Measurements from ENCODE around the gene HBP1. TPM values are rescaled to one million over a fixed set of nuclear protein-coding genes. Genes with fewer than 3 reads are reported as not detected.

HBP1 gene
- total RNA-seq, 4 donors from 2014 or later: 70.6 to 172 (median 143) TPM

DNA sequence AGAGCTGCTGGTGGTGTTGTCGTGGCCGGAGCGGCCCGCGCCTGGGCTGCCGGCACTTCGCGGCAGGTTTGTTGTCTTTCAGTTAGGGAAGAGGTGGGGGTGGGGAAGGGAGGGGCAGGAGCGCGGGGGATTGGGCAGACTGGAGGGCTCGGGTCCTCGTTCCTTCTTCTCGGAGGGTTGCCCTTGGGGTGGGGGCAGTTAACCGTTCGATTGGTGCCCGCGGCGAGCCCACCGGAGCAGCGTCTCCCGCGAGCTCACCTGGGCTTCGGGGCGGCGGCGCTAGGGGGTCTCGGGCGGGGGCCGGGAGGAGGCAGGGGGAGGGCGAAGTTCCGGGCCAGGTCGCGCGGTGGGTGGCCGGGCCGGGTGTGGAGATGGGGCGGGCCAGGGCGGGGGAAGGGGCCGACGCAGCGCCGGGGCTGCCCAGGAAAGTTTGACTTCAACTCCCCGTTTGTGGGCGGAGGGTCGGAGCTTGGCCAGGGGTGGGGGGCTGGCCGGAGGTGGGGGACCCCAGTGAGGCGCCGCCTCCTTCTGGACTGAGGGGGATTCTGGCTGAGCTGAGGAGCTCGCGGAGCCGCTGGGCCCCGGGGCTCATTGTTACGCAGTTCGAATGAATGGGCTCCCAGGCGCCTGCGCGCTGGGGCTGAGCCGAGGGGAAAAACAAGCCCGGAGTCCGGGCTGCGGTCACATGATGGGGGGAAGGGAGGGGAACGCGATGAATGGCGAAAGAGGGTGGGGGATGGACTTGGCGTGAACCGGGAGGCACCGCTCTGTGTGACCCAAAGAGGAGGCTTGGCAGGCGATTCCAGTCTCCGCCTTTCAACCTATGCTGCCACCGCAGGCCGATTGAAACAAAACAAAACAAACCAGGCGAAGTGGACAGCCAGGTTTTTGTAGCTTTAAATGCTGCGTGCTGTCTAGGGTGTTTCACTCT is 582 bp downstream of the HBP1 start:
- Histone ChIP-seq H3K9me3 (no peaks in the 10 kb centered on the region), H3K36me3 (no peaks in the 10 kb centered on the region), H3K4me3 (peak overlapping the region; percentile 85 to 94 (median 89)), H3K27me3 (no peaks in the 10 kb centered on the region), H3K4me1 (peaks cover 41 to 47% of the 10 kb centered on the region in 2 donors), H3K27ac (peak overlapping the region; percentile 97 to 100 (median 98))
- peak; percentile 98 for DNase-seq
- in situ Hi-C loops (cut with MboI; ENCODE audit: low sequenced_read_pairs in 4 of 4): loop anchor here in 1 of 4 donors (25.0 kb wide), 3 partner anchors 507 to 882 kb away; partner anchors contain the start of genes CCDC71L, DLD and NAMPT
- ATAC-seq: peak; percentile 65 to 66
- TF ChIP-seq POLR2A (IDR thresholded peaks at IDR 0.05): peak; percentile 53 to 84
- TF ChIP-seq, protein P1, sequence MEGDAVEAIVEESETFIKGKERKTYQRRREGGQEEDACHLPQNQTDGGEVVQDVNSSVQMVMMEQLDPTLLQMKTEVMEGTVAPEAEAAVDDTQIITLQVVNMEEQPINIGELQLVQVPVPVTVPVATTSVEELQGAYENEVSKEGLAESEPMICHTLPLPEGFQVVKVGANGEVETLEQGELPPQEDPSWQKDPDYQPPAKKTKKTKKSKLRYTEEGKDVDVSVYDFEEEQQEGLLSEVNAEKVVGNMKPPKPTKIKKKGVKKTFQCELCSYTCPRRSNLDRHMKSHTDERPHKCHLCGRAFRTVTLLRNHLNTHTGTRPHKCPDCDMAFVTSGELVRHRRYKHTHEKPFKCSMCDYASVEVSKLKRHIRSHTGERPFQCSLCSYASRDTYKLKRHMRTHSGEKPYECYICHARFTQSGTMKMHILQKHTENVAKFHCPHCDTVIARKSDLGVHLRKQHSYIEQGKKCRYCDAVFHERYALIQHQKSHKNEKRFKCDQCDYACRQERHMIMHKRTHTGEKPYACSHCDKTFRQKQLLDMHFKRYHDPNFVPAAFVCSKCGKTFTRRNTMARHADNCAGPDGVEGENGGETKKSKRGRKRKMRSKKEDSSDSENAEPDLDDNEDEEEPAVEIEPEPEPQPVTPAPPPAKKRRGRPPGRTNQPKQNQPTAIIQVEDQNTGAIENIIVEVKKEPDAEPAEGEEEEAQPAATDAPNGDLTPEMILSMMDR (IDR thresholded peaks at IDR 0.05 in 4 of 5, conservative IDR thresholded peaks at IDR 0.05 in 1 of 5): peak in 2 of 5 experiments; percentile 14 to 31
- intact Hi-C loops (cut with DNase I; ENCODE audit: low total_unique reads): loop anchor here (2.0 to 10.0 kb wide), 6 partner anchors 125 to 1399 kb away; partner anchors contain the start of genes CCDC71L, COG5, DLD and DNAJB9

DNA sequence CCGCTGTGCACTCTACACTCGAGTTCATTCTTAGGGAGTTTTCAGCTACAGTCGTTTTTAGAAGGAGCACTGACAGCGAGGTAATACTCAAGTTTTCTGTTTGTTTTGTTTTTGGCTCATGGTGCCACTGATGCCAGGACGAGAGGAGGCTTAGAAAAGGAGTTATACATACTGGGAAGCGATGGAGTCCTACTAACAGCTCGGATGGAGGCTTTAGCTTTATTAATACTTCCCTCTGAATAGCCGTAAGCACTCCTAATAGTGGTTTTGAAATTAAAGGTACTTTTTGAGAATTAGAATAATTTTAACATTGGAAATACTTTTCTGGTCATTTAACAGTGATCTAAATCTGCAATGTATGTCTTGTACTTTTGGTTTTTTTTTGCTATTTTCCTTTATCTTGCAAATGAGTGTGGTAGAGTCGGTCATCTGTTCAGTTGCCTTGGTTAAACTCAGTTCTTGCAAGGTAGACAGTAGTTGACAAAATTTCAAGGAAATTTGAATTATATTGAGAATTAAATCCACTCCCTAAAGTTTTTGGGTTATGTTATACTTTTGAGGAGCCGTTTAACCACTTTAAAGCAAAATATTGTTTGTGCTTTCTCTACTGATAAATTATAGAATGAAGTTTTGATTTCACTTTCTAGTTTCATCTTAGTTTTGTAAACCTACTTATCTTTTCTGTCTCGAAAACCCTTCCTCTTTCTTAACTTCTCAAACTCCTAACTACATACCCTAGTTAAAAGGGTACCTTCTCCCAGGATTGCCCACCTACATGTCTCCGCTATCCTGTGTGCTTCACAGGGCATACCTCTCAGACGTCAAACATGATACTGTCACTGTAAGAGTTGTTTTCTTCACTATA is 1.5 kb downstream of the HBP1 start:
- in situ Hi-C loops (cut with MboI; ENCODE audit: low sequenced_read_pairs in 4 of 4) (loop anchor here in 1 of 4 donors (25.0 kb wide), 3 partner anchors 508 to 883 kb away; partner anchors contain the start of genes CCDC71L, DLD and NAMPT), intact Hi-C loops (cut with DNase I; ENCODE audit: low total_unique reads) (no loop called here)
- Histone ChIP-seq H3K4me1 (peaks cover 50 to 52% of the 10 kb centered on the region in 2 donors), H3K27ac (peak overlapping the region; percentile 97 to 100 (median 98)), H3K36me3 (no peaks in the 10 kb centered on the region), H3K27me3 (no peaks in the 10 kb centered on the region), H3K9me3 (no peaks in the 10 kb centered on the region), H3K4me3 (peak overlapping the region; percentile 85 to 94 (median 89))
- TF ChIP-seq, protein P1 (IDR thresholded peaks at IDR 0.05 in 4 of 5, conservative IDR thresholded peaks at IDR 0.05 in 1 of 5): no peak
- no peak for TF ChIP-seq POLR2A (IDR thresholded peaks at IDR 0.05)
- no peak for DNase-seq
- no peak for ATAC-seq

DNA sequence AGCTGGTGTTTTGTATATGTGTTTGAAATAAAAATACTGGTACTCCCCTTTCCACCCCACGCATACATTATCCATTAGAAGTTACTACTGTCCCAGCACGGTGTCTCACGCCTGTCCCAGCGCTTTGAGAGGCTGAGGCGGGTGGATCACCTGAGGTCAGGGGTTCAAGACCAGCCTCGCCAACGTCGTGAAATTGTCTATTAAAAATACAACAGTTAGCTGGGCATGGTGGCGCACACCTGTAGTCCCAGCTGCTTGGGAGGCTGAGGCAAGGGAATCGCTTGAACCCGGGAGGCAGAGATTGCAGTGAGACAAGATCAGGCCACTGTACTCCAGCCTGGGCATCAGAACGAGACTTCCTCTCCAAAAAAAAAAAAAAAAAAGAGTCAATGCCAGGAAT is 2.7 kb downstream of the HBP1 start:
- in situ Hi-C loops (cut with MboI; ENCODE audit: low sequenced_read_pairs in 4 of 4) (loop anchor here in 1 of 4 donors (25.0 kb wide), 3 partner anchors 509 to 884 kb away; partner anchors contain the start of genes CCDC71L, DLD and NAMPT), intact Hi-C loops (cut with DNase I; ENCODE audit: low total_unique reads) (no loop called here)
- Histone ChIP-seq H3K4me1 (peaks cover 57 to 60% of the 10 kb centered on the region in 2 donors), H3K9me3 (no peaks in the 10 kb centered on the region), H3K36me3 (no peaks in the 10 kb centered on the region), H3K4me3 (no peak overlapping the region), H3K27me3 (no peaks in the 10 kb centered on the region), H3K27ac (peak overlapping the region; percentile 97 to 100 (median 98))
- ATAC-seq (no peak), DNase-seq (no peak)
- TF ChIP-seq POLR2A (IDR thresholded peaks at IDR 0.05): no peak
- TF ChIP-seq, protein P1 (IDR thresholded peaks at IDR 0.05 in 4 of 5, conservative IDR thresholded peaks at IDR 0.05 in 1 of 5): no peak

DNA sequence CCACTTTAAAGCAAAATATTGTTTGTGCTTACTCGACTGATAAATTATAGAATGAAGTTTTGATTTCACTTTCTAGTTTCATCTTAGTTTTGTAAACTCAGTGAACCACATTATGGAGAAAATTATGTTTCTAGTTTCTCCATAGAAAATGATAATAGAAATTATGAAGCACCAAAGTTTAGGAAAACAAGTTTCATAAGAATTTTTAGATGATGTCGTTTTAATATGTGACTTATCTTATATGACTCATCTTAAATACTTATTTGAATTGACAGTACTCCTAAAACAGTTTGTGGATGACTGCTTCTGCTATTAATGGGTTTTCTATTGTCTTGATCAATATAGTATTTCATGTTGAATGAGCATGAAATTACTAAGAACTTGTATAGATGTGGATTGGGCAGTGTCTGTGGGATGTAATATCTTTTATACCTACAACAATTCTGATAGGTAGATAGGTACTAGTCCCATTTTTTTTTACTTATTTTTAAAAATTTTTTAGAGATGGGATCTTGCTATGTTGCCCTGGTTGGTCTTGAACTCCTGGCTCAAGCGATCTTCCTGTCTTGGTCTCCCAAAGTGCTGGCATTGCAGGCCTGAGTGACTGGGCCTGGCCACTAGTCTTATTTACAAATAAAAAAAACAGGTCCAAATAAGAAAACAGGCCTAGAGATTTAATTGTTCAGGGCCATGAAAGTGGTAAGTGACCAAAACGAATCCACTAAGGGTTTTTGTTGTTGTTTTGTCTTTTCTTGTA is 3.7 kb downstream of the HBP1 start:
- peaks cover 63 to 64% of the 10 kb centered on the region in 2 donors for H3K4me1 ChIP-seq
- H3K27me3 ChIP-seq: no peaks in the 10 kb centered on the region
- no peak overlapping the region for H3K4me3 ChIP-seq
- H3K9me3 ChIP-seq: no peaks in the 10 kb centered on the region
- H3K27ac ChIP-seq: peak overlapping the region; percentile 97 to 100 (median 98)
- intact Hi-C loops (cut with DNase I; ENCODE audit: low total_unique reads) (no loop called here), in situ Hi-C loops (cut with MboI; ENCODE audit: low sequenced_read_pairs in 4 of 4) (loop anchor here in 1 of 4 donors (25.0 kb wide), 3 partner anchors 510 to 885 kb away; partner anchors contain the start of genes CCDC71L, DLD and NAMPT)
- no peak for TF ChIP-seq POLR2A (IDR thresholded peaks at IDR 0.05)
- TF ChIP-seq, protein P1 (IDR thresholded peaks at IDR 0.05 in 4 of 5, conservative IDR thresholded peaks at IDR 0.05 in 1 of 5): no peak
- no peaks in the 10 kb centered on the region for H3K36me3 ChIP-seq
- no peak for DNase-seq
- no peak for ATAC-seq
